ENCODE measurements around the gene USP6NL.

GRCh38 chr10:11513727-11514126, 97.7 kb downstream of the USP6NL start:
- TF ChIP-seq CTCF (IDR thresholded peaks at IDR 0.05) = no peak
- TF ChIP-seq POLR2A (IDR thresholded peaks at IDR 0.05) = no peak

Data from testis (tissue), 2 donors.